NCI-H2029 (cell line): ENCODE results near the gene PSMD6.

Source experiments
- DNase-seq: peaks from one replicate; lab custom pipeline; 2025; lab: John Stamatoyannopoulos, UW

PSMD6 gene

DNA sequence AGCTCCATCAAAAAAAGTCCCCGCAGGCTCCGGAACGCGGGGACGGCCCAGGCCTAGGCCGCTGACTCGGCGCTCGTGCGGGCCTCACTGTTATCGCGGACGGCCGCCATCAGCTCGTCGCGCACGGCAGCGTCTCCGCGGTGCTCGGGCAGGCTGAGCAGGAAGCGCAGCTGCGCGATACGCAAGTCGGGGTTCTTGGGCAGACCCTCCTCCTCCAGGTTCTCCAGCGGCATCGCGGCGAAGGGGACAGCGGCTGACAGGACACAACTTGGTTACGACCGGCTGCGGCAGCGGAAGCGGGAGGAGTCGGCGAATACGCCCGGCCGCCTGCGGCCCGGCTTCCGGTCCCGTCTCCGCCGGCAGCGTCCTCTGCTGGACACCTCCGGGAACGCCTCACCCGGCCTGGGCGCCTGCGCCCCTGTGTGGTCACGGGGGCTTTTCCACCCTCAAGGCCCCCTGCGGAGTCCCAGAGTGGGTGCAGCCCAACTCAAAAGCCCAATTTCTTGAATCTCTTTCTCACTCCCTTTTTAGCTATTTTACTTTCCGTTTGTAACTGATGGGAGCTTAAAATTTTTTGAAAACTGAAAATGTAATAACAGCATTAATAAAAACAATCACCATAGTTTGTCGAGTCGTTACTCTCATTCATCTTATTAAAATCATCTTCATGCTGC lies at the start of gene PSMD6:
Gene PSMD6, minus strand, starts transcription at position 308 of the 674 bp plus-strand sequence. Its CDS starts 75 bp downstream, at position 233.
- DNase-seq = peak; percentile 46

GRCh38 chr3:64072126-64072525 lies 48.8 kb upstream of the PSMD6 start:
- no peak for DNase-seq

DNA sequence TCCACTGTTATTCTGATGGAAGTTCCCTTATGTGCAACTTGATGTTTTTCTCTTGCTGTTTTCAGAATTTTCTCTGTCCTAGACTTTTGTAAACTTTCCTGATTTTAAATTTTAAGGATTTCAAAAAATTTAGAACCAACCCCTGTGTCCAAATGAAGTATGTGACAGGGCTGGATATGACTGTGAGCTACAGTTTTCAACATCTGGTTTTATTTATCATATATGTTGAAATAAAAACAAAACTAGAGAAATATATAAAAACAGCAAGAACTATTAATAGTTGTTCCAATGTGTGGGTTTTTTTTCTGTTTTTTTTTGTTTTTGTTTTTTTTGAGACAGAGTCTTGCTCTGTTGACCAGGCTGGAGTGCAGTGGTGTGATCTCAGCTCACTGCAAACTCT lies 47.4 kb upstream of the PSMD6 start:
- DNase-seq = no peak

- DNase-seq = no peak
These were observed 44.4 kb upstream of the PSMD6 start for GRCh38 chr3:64067506-64068346.

DNA sequence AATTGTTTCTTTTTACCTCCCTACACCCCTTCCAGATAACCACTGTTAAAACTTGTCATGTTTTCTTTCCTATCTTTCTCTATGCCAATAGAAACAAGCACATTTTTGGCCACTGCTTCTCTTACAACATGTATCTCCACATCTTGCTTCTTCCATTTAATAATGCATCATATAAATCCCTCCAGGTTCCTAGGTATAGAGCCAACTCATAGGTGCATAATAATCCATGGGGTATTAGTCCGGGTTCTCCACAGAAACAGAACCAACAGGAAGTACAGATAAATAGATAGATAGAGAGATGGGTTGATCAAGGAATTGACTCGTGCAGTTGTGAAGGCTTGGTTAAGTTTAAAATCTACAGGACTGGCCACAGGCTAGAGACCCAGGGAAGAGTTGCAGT lies 41.5 kb upstream of the PSMD6 start:
- no peak for DNase-seq

DNA sequence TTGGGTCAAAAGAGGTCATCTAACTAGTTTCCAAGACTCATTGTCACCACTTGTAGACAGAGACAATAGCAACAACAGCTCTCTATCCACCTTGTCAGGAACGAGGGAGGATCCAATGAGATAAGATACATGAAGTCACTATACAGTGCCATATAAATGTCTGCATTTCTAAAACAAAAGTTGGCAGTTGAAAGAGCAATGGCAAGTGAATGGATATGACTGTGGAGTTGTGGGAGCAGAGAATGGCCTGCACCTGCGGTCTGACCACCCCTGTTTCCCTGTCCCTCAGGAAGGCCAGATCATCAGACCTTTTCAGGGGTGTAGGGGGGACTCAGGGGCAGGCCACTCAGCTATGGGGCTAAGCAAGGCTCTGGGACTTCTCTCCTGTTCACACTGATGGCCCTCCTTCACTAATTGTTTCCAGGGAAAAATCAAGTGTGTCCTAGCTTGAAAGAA lies 40.7 kb upstream of the PSMD6 start:
- no peak for DNase-seq

DNA sequence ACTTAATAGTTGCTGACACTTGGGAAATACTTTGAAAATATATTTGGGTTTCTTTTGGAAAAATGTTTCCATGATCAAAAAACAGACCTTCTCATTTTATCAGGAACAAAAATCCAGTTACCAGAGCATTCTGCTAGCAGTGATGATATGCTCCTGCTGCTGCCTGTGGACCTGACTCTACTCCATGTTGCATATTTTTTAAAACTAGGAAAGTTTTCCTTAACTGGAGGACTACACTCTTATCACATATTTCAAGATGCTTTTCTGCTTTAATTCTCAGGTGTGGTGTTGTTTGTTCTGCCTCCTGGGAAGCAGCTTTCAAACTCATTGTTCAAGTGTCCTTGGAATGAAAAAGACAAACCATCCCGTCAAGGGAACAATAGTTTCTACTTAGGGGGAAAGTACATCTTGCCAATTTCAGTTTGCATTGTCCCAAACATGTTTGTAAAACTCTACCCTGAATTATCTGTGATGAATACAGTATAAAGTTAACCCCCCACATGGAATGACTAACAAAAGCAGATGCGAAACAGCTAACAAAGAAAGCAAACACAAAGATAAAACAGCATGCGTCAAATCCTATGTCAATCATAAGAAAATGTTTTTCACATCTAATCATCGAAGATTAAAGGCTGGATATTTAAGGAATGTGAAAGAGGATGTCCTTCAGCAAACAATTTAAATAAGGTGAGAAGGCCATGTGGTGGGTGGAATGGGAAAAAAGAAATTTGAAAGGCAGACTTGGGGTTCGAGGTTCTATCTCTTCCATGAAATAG lies 40.1 kb upstream of the PSMD6 start:
- no peak for DNase-seq

DNA sequence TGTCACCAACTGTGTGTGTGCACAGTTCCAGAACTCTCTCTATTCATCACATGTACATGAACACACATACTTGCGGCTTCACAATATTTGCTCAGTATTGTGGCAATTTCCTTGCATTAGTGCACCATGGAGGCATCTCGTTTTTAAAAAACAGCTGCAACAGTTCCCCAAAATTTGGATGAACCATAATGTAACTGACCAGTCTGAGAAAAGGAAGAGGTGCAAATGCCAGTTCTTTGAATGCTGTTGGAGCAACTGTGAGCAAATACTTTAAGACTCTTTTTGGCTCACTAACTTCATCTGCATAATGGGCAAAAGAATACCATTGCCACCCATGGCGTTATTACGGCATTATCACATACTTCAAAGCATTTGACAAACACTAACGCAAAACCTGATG lies 38.3 kb upstream of the PSMD6 start:
- DNase-seq = no peak

GRCh38 chr3:64059484-64060175 lies 36.3 kb upstream of the PSMD6 start:
- no peak for DNase-seq

DNA sequence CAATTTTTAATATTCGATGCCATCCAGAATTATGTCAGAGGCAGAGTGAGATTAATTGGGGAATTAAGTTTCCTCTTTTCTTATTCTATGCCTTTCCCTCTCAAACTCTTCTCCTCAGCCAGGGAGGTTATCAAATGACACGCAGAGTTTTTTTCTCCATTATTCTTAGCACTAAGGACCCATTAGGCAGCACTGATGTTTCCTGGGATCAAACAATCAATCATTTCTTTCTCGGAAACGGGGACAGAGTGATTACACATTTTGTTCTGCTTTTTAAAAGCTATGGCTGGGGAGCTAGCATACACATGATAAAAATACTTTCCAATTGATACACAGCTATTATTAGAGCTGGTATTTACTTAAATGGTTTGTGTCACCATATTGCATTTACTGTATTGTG lies 35.3 kb upstream of the PSMD6 start:
- DNase-seq = no peak

DNA sequence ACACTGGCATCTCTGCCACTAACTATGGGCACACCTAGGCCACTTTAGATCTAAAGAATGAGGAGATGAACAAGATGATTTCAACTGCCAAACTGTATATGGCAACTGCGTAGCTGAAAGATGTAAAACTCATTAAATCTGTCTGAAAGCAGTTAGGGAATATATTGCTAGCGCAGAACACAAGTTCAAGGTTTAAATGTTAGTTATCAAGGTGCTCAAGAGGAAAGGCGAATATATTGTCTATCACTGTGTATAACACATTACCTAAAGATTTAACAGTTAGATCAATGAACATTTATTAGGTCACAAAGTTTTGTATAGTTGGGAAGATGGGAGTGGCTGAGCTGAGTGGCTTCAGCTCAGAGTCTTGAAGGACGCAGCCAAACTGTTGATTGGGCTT lies 33.9 kb upstream of the PSMD6 start:
- no peak for DNase-seq

DNA sequence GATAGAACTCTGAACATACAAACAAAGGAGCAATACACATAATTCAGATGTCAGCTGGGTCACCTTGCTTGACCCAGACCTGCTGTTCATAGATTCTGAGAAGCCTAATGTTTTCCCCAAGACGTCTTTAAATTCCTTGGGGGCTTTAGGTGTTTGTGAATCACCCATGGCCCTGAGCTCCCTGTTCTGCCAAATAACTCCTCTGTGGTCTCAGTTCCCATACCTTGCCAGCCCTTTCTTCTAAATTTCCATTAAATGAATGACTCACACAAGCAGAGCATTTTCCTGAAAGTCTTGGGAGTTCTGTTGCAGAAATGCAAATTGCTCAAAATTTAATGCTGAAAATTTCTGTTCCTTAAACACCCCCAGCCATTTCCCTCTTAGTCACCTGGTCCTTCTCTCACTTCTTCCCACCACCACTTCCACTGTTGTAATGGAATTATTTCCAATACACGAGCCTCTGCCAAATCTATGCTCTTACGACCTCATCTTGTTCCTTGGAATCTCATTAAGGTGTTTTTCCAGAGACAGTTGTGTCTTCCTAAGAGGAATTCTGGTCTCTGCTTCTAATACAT lies 33.4 kb upstream of the PSMD6 start:
- no peak for DNase-seq

DNA sequence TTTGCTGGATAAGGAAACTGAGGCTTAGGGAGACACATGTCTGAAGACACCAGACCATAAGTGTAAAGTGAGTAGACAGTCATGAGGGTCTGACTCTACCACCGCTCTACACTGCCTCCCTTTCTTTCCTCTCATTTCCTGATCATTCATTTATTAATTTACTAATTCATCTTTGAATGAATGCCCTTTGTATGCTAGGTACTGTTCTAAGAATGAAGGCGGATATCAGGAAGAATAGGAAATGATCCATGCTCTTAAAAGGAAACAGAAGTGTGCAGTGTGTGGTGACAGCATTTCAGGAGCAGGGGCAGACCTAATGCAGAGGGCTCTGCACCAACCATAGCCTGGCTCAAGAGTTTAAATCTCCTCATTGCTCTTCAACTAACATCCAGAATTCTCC lies 31.8 kb upstream of the PSMD6 start:
- DNase-seq = no peak

GRCh38 chr3:64054488-64054887 lies 31.2 kb upstream of the PSMD6 start:
- no peak for DNase-seq

GRCh38 chr3:64053581-64053980 lies 30.3 kb upstream of the PSMD6 start:
- no peak for DNase-seq

DNA sequence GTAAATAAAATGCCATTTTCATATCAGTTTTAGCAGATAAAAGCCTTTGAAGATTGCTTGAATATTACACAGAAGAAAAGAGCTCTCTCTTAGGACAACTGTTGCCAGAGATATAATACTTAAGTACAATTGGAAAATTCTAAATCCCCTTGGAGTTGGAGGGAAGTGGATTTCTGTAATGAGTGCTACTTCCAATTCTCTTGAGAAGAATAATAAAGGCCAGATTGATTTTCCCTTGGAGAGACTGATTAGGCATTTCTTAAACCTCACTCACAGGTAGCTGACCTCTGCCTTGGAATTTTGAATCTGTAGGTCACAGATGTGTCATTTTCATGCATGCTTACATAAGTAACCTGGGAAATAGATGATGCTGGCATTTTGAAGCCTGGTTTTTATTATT lies 29.8 kb upstream of the PSMD6 start:
- no peak for DNase-seq

DNA sequence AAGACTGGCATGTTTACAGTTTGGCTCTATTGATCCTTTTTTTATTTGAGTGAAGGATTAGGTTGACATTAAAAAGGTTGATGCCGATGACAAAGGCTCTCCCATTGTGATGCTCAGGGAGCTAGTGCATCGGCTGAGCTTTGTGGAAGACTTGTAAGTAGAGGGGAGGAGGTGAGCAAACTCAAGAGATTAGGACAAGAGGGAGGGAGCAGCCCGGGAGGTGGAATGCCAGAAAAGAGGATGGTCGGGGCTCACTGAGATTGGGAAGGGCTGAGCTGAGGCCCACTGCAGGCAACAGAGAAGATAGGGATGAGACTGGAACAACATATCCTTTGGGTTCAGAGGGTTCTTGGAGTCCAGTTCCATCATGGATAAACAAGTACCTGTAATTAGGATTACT lies 26.5 kb upstream of the PSMD6 start:
- DNase-seq = no peak

GRCh38 chr3:64049136-64049535 lies 25.8 kb upstream of the PSMD6 start:
- DNase-seq = no peak

DNA sequence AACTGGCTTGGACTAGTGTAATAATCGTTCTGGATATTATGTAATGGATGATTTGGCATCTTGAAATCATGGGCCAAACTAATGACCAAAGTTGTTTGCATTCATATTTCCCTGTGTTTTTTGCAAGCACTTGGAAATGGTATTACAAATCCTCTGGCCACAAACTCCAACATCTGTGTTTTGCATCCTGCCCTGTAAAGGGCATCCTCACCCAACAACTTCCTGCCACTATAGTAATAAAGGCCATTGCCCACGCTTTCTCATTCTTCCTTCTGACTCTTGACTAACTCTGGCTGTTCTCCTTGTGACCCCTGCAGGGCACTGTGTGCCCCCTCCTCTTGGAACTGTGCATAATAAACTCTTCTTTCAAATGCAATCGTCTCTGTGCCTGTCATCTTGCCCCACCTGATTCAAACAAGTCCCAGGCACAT lies 25.4 kb upstream of the PSMD6 start:
- DNase-seq = no peak

GRCh38 chr3:64047787-64048186 lies 24.5 kb upstream of the PSMD6 start:
- DNase-seq = no peak

- no peak for DNase-seq
These were observed 23.8 kb upstream of the PSMD6 start for GRCh38 chr3:64046996-64047594.
